BLaER1 (cell line): ENCODE results near the gene XRCC2.

ENCODE experiments used
- H3K27ac ChIP-seq: shearing (Covaris generic); formaldehyde crosslinking; 2 replicates; pipeline ENCODE4 v1.8.1; 2022
- H3K27me3 ChIP-seq: shearing (Covaris generic); formaldehyde crosslinking; 2 replicates; pipeline ENCODE4 v1.8.1; 2022
- H3K36me3 ChIP-seq: shearing (Covaris generic); formaldehyde crosslinking; 2 replicates; pipeline ENCODE4 v1.8.1; 2022
- H3K4me1 ChIP-seq: shearing (Covaris generic); formaldehyde crosslinking; 2 replicates; pipeline ENCODE4 v1.8.1; 2022
- H3K4me2 ChIP-seq: shearing (Covaris generic); formaldehyde crosslinking; 2 replicates; pipeline ENCODE4 v1.8.1; 2022
- H3K4me3 ChIP-seq: shearing (Covaris generic); formaldehyde crosslinking; 2 replicates; pipeline ENCODE4 v1.8.1; 2022
- H3K9ac ChIP-seq: shearing (Covaris generic); formaldehyde crosslinking; 2 replicates; pipeline ENCODE4 v1.8.1; 2022
- H3K9me3 ChIP-seq: shearing (Covaris generic); formaldehyde crosslinking; 2 replicates; pipeline ENCODE4 v1.8.1; 2022
- H4K20me1 ChIP-seq: shearing (Covaris generic); formaldehyde crosslinking; 2 replicates; pipeline ENCODE4 v1.8.1; 2022
- Cebpa-rat ChIP-seq: shearing (Covaris generic); IDR thresholded peaks from 2 replicates; pipeline ENCODE4 v1.8.1; 2022

Gene XRCC2

DNA sequence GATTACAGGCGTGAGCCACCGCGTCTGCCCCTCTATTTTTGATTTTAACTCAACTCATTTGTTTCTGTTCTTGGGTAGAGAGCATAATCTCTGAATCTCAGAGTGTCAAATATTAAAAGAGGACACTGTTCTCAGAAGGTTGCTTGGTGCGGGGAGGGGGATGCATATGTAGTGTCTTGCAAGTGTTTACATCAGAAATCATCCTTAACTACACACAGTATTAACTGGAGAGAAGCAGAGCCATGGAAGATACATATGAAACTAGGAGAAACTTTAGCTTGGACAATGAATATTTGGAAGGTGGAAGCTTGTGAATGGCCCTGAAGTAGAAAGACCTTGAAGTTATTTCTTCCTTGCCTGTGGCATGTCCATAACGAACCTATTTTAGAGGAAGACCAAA is 57.5 kb downstream of the XRCC2 start:
- Histone ChIP-seq H3K4me1 (peaks cover 8% of the 10 kb centered on the region), H3K4me2 (no peak overlapping the region), H3K4me3 (no peak overlapping the region), H3K27ac (no peak overlapping the region), H4K20me1 (no peaks in the 10 kb centered on the region), H3K9me3 (peaks cover 5% of the 10 kb centered on the region), H3K27me3 (no peaks in the 10 kb centered on the region), H3K9ac (no peak overlapping the region), H3K36me3 (no peaks in the 10 kb centered on the region)
- no peak for TF ChIP-seq Cebpa-rat

- Histone ChIP-seq H3K4me2 (no peak overlapping the region), H3K27me3 (no peaks in the 10 kb centered on the region), H4K20me1 (no peaks in the 10 kb centered on the region), H3K27ac (no peak overlapping the region), H3K36me3 (no peaks in the 10 kb centered on the region), H3K4me3 (no peak overlapping the region), H3K4me1 (peaks cover 8% of the 10 kb centered on the region), H3K9ac (no peak overlapping the region), H3K9me3 (peaks cover 18% of the 10 kb centered on the region)
- TF ChIP-seq Cebpa-rat: no peak
These were observed 58.9 kb downstream of the XRCC2 start for GRCh38 chr7:152617056-152617455.

GRCh38 chr7:152615031-152615741 is 60.8 kb downstream of the XRCC2 start:
- Histone ChIP-seq H4K20me1 (no peaks in the 10 kb centered on the region), H3K36me3 (no peaks in the 10 kb centered on the region), H3K4me1 (peaks cover 8% of the 10 kb centered on the region), H3K9ac (no peak overlapping the region), H3K9me3 (peaks cover 20% of the 10 kb centered on the region), H3K27ac (no peak overlapping the region), H3K4me3 (no peak overlapping the region), H3K27me3 (no peaks in the 10 kb centered on the region), H3K4me2 (peak overlapping the region; percentile 31; the same call in 1 of the 2 replicates)
- TF ChIP-seq Cebpa-rat: no peak

DNA sequence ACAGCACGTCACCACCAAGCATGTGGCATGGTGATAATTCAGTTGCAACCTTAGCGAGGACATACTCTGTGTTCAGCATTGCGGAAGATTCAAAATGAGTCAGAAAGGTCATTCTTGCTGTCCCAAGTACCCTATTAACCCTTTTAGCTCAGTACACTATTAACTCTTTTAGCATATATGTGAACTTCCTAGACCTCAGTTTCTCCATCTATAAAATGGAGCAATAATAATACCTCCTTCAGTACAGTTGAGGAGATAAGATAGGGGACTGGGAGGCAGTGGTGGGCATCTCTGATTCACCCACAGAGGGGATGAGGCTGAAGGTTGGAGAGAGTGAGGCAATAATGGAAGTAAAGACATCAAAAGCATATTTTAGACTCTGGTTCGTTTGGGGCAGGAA is 67.3 kb downstream of the XRCC2 start:
- Histone ChIP-seq H3K9ac (no peak overlapping the region), H3K4me2 (no peak overlapping the region), H3K27ac (no peak overlapping the region), H3K4me1 (no peaks in the 10 kb centered on the region), H3K4me3 (no peak overlapping the region), H3K36me3 (no peaks in the 10 kb centered on the region), H3K9me3 (peaks cover 18% of the 10 kb centered on the region), H3K27me3 (no peaks in the 10 kb centered on the region), H4K20me1 (no peaks in the 10 kb centered on the region)
- no peak for TF ChIP-seq Cebpa-rat

- H3K9me3 ChIP-seq: peaks cover 14% of the 10 kb centered on the region
- no peak overlapping the region for H3K9ac ChIP-seq
- H3K27me3 ChIP-seq: no peaks in the 10 kb centered on the region
- no peaks in the 10 kb centered on the region for H3K36me3 ChIP-seq
- TF ChIP-seq Cebpa-rat: no peak
- no peak overlapping the region for H3K4me3 ChIP-seq
- H3K4me2 ChIP-seq: no peak overlapping the region
- no peak overlapping the region for H3K27ac ChIP-seq
- no peaks in the 10 kb centered on the region for H4K20me1 ChIP-seq
- no peaks in the 10 kb centered on the region for H3K4me1 ChIP-seq
These were observed 67.7 kb downstream of the XRCC2 start for GRCh38 chr7:152608208-152608607.

GRCh38 chr7:152607007-152607406 is 68.9 kb downstream of the XRCC2 start:
- H3K27me3 ChIP-seq: no peaks in the 10 kb centered on the region
- no peak for TF ChIP-seq Cebpa-rat
- peaks cover 2% of the 10 kb centered on the region; the same call in 1 of the 2 replicates for H3K9me3 ChIP-seq
- no peak overlapping the region for H3K4me3 ChIP-seq
- no peak overlapping the region for H3K27ac ChIP-seq
- no peaks in the 10 kb centered on the region for H3K36me3 ChIP-seq
- H4K20me1 ChIP-seq: no peaks in the 10 kb centered on the region
- H3K4me2 ChIP-seq: no peak overlapping the region
- no peaks in the 10 kb centered on the region for H3K4me1 ChIP-seq
- no peak overlapping the region for H3K9ac ChIP-seq

GRCh38 chr7:152602962-152603361 is 73.0 kb downstream of the XRCC2 start:
- Histone ChIP-seq H3K4me1 (no peaks in the 10 kb centered on the region), H3K27me3 (no peaks in the 10 kb centered on the region), H4K20me1 (no peaks in the 10 kb centered on the region), H3K4me3 (no peak overlapping the region), H3K27ac (no peak overlapping the region), H3K9me3 (no peaks in the 10 kb centered on the region), H3K9ac (no peak overlapping the region), H3K4me2 (no peak overlapping the region), H3K36me3 (no peaks in the 10 kb centered on the region)
- TF ChIP-seq Cebpa-rat: no peak

DNA sequence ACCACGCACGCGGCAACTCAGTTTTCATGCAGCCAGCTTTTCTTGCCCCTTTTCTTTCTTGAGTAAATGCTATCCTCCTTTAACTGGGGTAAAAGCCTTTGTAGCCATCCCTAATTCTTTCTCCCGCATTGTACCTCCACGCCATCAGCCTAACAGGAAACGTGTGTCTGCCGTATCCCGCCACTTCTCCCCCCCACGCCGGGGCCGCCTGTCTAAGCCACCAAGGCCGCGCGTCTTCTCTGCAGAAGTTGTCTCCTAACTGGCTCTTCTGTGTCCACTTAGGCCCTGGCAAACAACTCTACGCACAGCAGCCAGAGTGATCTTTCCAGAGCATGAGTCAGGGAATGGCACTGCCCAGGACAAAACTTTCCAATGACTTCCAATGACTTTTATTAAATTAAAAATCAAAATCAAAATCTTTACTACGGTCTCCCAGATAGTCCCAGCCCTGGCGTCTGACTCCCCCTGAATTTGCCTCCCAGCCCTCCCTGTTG is 74.6 kb downstream of the XRCC2 start:
- no peaks in the 10 kb centered on the region for H3K9me3 ChIP-seq
- no peaks in the 10 kb centered on the region for H3K27me3 ChIP-seq
- no peaks in the 10 kb centered on the region for H3K36me3 ChIP-seq
- H3K4me3 ChIP-seq: no peak overlapping the region
- TF ChIP-seq Cebpa-rat: no peak
- H3K4me2 ChIP-seq: no peak overlapping the region
- H4K20me1 ChIP-seq: no peaks in the 10 kb centered on the region
- H3K27ac ChIP-seq: no peak overlapping the region
- no peak overlapping the region for H3K9ac ChIP-seq
- no peaks in the 10 kb centered on the region for H3K4me1 ChIP-seq

DNA sequence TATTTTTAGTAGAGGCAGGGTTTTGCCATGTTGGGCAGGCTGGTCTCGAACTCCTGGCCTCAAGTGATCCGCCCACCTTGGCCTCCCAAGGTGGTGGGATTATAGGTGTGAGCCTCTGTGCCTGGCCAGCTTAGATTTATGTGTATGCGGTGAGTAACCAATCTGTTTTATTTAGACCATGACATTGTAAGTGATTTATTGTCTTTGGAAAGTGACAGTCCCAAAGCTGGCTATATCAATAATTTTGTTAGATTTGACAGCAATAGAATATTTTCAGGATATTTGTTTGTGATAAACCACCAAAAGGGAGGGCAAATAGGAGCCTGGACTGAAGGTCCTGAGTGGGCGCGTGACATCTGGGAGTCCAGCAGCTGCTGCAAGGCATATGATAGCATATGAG is 75.7 kb downstream of the XRCC2 start:
- no peak for TF ChIP-seq Cebpa-rat
- no peaks in the 10 kb centered on the region for H3K36me3 ChIP-seq
- H3K4me3 ChIP-seq: no peak overlapping the region
- no peaks in the 10 kb centered on the region for H4K20me1 ChIP-seq
- H3K27ac ChIP-seq: no peak overlapping the region
- H3K9ac ChIP-seq: no peak overlapping the region
- no peak overlapping the region for H3K4me2 ChIP-seq
- H3K9me3 ChIP-seq: no peaks in the 10 kb centered on the region
- no peaks in the 10 kb centered on the region for H3K27me3 ChIP-seq
- 0 out of 2 replicates have a peak, but pooled peaks cover 1% of the 10 kb centered on the region for H3K4me1 ChIP-seq

- Histone ChIP-seq H3K27ac (no peak overlapping the region), H3K4me1 (peaks cover 9% of the 10 kb centered on the region), H3K36me3 (no peaks in the 10 kb centered on the region), H3K9me3 (no peaks in the 10 kb centered on the region), H3K4me2 (no peak overlapping the region), H3K4me3 (no peak overlapping the region), H3K9ac (no peak overlapping the region), H4K20me1 (no peaks in the 10 kb centered on the region), H3K27me3 (no peaks in the 10 kb centered on the region)
- no peak for TF ChIP-seq Cebpa-rat
These were observed 78.4 kb downstream of the XRCC2 start for GRCh38 chr7:152597507-152597906.
